Posterior vena cava (tissue), 2 donors: ENCODE data around the gene WNK1. TPM values are rescaled to one million over a fixed set of nuclear protein-coding genes. Genes with fewer than 3 reads are reported as not detected.
"Not testable (repeated sequence)": the region's sequence is repeated elsewhere in the genome, so short reads cannot be mapped to it uniquely, and the experiment has no call there.

Experiments used
- DNase-seq: peaks from one replicate; pipeline ENCODE4 v3.0.0-alpha.2; 2020; ENCODE audit warnings: low spot score
- intact Hi-C, 2 donors: fragments of 100-400 bp; cut with DNase I; formaldehyde crosslinking; loops; one replicate each; pipeline versions ENCODE4 v1.14.1 to v1.14.2; 2022 to 2023
- total RNA-seq, 2 donors: library from RNA; stranded (reverse); fragmentation: NEBNext Ultra II Directional; extraction: Animal tissue kit (Norgen Biotek cat#: 25700); gene quantifications; one replicate each; pipeline ENCODE4 v1.2.1, GENCODE V29; 2021
- donor health status: DM: yes; HTN: yes; CAD: no.
- donor health status: DM: yes; HTN: yes; CAD: no.

WNK1 gene
- total RNA-seq, 2 donors from 2014 or later, result 159 to 199 TPM

DNA sequence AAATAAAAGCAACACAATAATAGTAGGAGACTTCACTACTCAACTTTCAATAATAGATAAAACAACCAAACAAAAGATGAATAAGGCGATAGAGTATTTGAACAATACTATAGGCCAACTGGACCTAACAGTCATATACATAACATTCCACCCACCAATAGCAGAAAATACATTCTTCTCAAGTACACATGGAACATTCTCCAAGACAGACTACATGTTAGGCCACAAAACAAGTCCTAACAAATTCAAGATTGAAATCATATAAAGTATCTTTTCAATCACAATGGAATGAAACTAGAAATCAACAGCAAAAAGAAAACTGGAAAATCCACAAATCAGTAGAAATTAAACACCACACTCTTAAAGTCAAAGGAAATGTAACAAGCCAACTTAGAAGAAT, 168.3 kb downstream of the WNK1 start:
- no peak for DNase-seq

DNA sequence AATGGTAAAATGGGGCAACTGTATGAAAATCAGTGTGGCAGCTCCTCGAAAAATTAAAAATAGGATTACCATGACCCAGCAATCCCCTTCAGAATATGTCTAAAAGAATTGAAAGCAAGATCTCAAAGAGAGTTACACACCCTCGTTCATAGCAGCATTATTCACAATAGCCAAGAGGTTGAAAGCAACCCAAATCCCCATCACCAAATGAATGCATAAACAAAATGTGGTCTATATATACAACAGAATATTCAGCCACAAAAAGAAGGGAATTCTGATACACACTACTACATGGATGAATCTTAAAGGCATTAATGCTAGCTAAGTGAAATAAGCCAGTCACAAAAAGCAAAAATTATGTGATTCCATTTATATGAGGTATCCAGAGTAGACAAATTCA, 169.9 kb downstream of the WNK1 start:
- DNase-seq, result no peak
- intact Hi-C loops, result no loop called here

More for the DNA sequence above, 168.3 kb downstream of the WNK1 start:
- intact Hi-C loops, result no loop called here

DNA sequence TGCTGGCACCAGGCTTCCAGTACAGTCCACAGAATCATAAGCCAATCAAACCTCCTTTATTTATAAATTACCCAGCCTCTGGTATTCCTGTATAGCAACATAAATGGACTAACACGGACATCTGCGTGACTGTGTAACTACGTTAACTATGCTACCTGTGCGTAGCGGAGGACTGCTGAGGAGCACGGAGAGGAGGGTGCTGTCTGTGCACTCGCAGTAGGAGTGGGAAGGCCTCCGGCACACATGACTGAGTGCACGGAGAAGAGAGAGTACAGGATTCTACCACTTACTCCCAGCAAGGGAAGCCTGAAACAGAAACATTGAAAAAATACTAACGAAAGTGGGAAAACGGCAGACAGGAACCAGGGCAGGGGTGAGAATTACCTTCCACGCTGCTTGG, 174.3 kb downstream of the WNK1 start:
- peak; percentile 28 for DNase-seq
- intact Hi-C loops, result no loop called here

DNA sequence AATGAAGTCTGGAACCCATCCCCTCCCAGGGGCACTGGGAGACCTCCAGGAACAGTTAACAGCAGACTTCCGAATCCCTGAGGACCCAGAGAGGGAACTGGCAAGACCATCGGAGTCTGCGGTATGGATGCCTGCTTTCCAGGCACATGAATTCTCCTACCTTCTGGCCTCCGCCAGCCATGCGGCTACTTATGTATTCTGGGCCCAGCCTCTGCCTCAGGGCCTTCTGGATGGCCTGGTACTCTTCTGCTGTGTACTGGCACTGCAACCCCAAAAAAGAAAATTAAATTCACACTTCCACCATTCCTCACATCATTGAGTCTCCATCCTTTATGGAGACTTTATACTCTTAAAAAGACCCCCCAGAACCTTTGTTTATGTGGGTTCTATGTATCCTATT, 178.7 kb downstream of the WNK1 start:
- DNase-seq, result no peak
- intact Hi-C loops, result no loop called here

- intact Hi-C loops, result no loop called here
- DNase-seq, result no peak
Measured at GRCh38 chr12:931591-931990, 179.2 kb downstream of the WNK1 start.

- intact Hi-C loops, result not testable (repeated sequence)
- DNase-seq, result peak; percentile 42
Measured at GRCh38 chr12:935891-936290, 183.5 kb downstream of the WNK1 start.

GRCh38 chr12:936377-937345, 184.3 kb downstream of the WNK1 start:
- DNase-seq, result peak; percentile 28

GRCh38 chr12:938810-939209, 186.4 kb downstream of the WNK1 start:
- intact Hi-C loops, result no loop called here
- DNase-seq, result no peak

More at GRCh38 chr12:936377-937345, 184.3 kb downstream of the WNK1 start:
- intact Hi-C loops, result no loop called here

GRCh38 chr12:943051-943450, 190.7 kb downstream of the WNK1 start:
- DNase-seq, result no peak
- intact Hi-C loops, result no loop called here

- DNase-seq, result no peak
- intact Hi-C loops, result no loop called here
Measured at GRCh38 chr12:944211-944610, 191.8 kb downstream of the WNK1 start.

DNA sequence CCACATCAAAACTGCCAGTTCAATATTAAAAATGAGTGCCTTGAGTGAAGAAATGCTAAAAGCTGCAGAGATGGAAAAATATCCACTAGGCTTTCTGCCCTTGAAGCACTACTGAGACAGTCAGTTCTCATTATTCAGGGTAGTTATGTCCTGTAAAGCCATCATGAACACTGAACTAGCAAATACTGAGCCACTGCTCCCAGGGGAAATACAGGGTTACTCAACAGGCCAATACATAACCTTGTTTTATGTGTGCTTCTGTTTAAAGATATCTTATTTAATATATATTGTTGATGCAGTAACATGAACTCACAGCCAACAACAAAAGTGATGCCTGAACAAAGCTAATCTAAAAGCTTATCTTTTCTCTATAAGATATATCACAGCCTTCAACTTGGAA, 193.8 kb downstream of the WNK1 start:
- no peak for DNase-seq
- intact Hi-C loops, result no loop called here

DNA sequence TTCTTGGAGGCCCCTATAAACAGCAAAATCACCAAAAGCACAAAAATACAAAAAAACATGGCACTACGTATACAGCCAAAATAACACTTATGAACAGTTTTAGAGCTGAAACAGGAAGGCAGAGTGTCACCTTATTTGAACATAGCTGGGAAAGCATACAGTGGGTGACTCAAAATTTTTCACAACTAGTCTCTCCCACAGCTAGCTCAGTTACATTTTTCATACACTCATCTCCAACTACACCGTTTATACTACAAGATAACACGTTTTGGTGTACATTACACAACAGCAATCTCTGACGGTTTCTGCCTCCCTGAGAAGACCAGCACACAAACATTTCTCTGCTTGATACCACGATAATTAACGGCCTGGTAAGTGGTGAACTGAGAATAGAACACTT, 194.3 kb downstream of the WNK1 start:
- intact Hi-C loops, result no loop called here
- no peak for DNase-seq

DNA sequence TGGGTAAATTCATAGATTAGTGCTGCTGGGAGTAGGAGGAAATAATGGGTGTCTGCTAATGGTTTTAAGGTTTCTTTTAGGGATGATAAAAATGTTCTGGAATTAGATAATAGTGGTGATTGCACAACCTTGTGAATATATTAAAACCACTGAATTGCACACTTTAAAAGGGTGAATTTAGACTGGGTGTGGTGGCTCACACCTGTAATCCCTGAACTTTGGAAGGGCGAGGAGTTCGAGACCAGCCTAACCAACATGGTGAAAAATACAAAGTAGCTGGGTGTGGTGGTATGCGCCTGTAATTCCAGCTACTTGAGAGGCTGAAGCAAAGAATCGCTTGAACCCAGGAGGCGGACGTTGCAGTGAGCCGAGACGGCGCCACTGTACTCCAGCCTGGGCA, 195.9 kb downstream of the WNK1 start:
- DNase-seq, result no peak
- intact Hi-C loops, result no loop called here

DNA sequence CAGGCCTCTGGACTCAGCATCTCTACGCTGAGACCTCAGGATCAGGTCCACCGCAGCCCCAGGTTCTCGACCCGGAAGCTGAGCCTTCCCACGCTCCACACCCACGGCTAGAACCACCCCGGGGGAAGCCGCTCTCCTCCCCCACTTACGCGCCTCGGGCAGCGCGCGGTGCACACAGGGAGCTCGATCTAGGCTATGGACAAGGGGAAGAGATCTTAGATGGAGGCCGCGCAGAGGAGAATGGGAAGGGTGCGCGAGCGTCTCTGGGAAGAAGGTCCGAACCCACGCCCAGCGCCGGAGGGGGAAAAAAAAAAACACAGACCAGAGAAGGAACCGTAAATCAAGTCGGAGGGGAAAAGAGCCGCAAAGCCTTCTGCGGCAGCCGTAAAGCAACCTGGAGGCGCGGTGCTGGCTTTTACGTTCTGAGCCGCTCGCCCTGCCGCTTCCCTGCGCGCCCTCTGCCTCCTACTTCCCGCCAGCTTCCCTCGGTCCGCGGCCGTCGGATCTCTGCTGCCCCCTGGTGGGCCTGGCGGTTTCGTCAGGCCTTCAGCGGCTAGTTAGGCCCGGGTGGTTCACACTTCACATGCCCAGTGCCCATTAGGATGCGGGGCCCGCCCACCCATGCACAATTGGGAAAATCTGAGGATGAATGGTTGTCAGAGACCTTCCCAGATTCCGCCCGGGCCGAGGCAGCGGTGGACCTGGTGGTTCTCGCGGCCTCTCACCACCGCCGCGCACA, 197.2 kb downstream of the WNK1 start, which contains the start of gene RAD52:
RAD52 (minus strand) TSS at position 242 of the 739 bp plus-strand sequence. CDS start 16,636 bp downstream, outside the sequence.
- intact Hi-C loops, result loop anchor here (2.0 to 10.0 kb wide), 2 partner anchors 15 to 385 kb away; no protein-coding TSS in a partner anchor
- peak; percentile 100 for DNase-seq

GRCh38 chr12:951176-951575, 198.8 kb downstream of the WNK1 start:
- DNase-seq, result no peak
- intact Hi-C loops, result loop anchor here (2.0 to 10.0 kb wide), 2 partner anchors 14 to 386 kb away; no protein-coding TSS in a partner anchor

- intact Hi-C loops, result loop anchor here in 1 of 2 donors (10.0 kb wide), 1 partner anchor 389 kb away; no protein-coding TSS in a partner anchor
- no peak for DNase-seq
Measured at GRCh38 chr12:953776-954175, 201.4 kb downstream of the WNK1 start.

- intact Hi-C loops, result loop anchor here in 1 of 2 donors (10.0 kb wide), 1 partner anchor 390 kb away; no protein-coding TSS in a partner anchor
- DNase-seq, result no peak
Measured at GRCh38 chr12:954741-955140, 202.4 kb downstream of the WNK1 start.

DNA sequence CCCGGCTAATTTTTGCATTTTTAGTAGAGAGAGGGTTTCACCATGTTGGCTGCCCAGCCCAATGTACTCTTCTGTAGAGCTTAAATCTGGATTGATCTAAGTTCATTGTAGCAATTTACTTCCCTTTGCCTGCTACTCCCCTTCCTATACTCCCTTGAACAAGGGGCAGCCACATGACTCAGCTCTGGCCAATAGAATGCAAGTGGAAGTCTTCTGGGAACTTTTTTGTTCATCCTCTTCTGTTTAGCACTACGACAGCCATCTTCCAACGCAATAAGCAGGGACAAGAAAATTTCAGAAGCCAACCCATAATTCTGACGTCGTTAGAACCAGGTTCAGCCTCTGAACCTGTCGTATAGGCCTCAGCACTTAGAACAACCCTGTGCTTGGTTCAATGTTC, 203.6 kb downstream of the WNK1 start:
- intact Hi-C loops, result loop anchor here in 1 of 2 donors (10.0 kb wide), 1 partner anchor 391 kb away; no protein-coding TSS in a partner anchor
- DNase-seq, result no peak

DNA sequence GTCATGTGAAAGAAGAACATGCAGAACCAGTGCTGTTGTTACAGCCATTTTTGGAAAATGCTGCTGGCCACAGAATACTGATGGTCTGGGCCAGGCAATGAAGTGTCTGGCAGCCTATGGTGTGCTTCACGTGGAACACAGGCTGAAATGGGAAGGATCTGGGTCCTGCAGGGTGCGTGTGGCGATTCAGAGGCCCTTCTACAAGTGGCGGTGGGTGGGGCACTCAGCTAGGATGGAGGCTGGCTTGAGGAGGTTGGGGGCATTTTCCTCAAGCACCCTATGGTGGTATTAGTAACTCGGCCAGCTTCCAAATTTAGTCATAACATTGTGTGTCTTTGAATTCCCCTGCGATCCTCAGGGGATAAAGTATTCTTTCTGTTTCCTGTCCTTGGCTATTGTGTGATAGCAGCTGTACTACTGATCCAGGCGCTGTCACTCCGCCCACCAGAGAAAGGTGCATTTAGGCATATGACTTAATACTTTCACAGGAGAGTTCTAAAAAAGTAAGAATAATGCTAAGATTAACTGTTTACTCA, 206.3 kb downstream of the WNK1 start:
- DNase-seq, result no peak
- intact Hi-C loops, result loop anchor here in 1 of 2 donors (10.0 kb wide), 1 partner anchor 394 kb away; no protein-coding TSS in a partner anchor
